ENCODE results near the gene SPSB2. TPM values are rescaled to one million over a fixed set of nuclear protein-coding genes. Genes with fewer than 3 reads are reported as not detected.

Gene SPSB2
- total and polyA plus RNA-seq, 9 of the 15 experiments (the other 6 are each of a cell fraction or from before 2014, with no cell fraction given) = 0.10 to 10.6 (median 1.9) TPM

DNA sequence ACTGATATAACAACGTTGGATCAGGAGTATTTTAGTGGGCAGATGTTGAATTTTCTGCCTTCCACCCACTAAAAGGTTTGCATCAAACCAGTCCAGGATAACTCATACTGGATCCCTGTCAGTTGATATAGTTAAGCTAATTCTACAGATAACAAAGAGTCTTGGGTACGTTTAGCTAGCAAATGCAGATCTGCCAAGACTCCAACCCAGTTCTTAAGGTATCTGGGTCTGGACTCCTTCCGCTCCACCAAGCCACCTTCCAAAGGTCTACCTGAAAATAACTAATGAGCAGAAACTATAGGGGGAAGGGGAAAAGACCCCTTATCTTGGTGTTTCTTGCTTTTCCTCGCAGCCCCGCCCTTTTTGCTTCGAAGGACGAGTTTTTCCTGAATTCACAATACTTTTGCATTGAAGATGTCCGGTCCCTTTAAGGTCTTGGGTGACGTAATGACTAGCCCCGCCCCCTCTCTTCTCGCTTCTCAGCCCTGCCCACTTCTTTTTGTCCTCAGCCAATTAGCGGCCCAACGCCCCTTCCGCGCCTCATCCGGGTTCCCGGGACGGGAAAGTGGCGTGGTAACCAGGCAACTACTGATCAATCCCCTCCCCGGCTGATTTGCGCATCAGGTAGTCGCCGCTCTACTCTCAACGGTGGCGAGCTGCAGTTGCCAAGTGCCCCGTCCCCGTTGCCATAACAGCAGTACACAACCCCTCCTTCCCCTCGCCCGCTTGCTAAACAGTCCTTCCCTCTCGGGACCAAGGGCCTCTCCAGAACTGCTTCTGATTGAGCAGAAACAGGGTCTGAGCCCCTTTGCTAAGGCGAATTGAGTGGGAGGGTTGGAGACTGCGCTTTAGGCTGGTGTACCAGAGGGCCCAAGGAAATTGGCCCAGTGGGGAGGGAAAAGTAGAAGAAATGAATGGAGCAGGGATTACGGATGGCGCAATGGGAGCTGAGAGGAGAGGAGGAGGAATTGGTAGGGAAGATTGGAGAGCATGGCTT is 31.5 kb upstream of the SPSB2 start, which contains the start of gene LRRC23 (continued):
- no peak for TF ChIP-seq IRF9 (tag; IDR thresholded peaks at IDR 0.05)
- TF ChIP-seq SP1 (CRISPR knock-in tag; IDR thresholded peaks at IDR 0.05) = peak; percentile 65; the same call in 1 of the 2 replicates
- TF ChIP-seq SRSF9 (IDR thresholded peaks at IDR 0.05; ENCODE audit: borderline replicate concordance, low read depth, low read length) = no peak
- TF ChIP-seq E4F1 (CRISPR knock-in tag; IDR thresholded peaks at IDR 0.05; ENCODE audit: borderline replicate concordance) = no peak
- TF ChIP-seq FIP1L1 (IDR thresholded peaks at IDR 0.05; ENCODE audit: low read depth, low read length, poor library complexity, severe bottlenecking) = no peak
- TF ChIP-seq SMARCA4 (IDR thresholded peaks at IDR 0.05) = no peak
- TF ChIP-seq MXI1 (IDR thresholded peaks at IDR 0.05; ENCODE audit: low read depth, low read length) = peak; percentile 70; the same call in 1 of the 2 replicates
- peak; percentile 73; the same call in 1 of the 2 replicates for TF ChIP-seq JUN (IDR thresholded peaks at IDR 0.05; ENCODE audit: borderline replicate concordance, low read depth, low read length)
- TF ChIP-seq JUN (CRISPR knock-in tag; IDR thresholded peaks at IDR 0.05; ENCODE audit: borderline replicate concordance) = no peak
- TF ChIP-seq SNRNP70 (optimal IDR thresholded peaks at IDR 0.05; ENCODE audit: low read depth, low read length) = no peak
- TF ChIP-seq E2F3 (CRISPR knock-in tag; IDR thresholded peaks at IDR 0.05) = no peak
- no peak for TF ChIP-seq MTA3 (IDR thresholded peaks at IDR 0.05; ENCODE audit: borderline replicate concordance)
- no peak for TF ChIP-seq HNRNPL (IDR thresholded peaks at IDR 0.05; ENCODE audit: low read depth, low read length)
- TF ChIP-seq MEF2D (tag; conservative IDR thresholded peaks at IDR 0.05; ENCODE audit: low read depth) = no peak
- TF ChIP-seq ZKSCAN8 (CRISPR knock-in tag; IDR thresholded peaks at IDR 0.05) = no peak
- no peak for TF ChIP-seq CREB3L1 (IDR thresholded peaks at IDR 0.05; ENCODE audit: borderline replicate concordance, low read depth)
- TF ChIP-seq PHB (CRISPR knock-in tag; IDR thresholded peaks at IDR 0.05) = no peak
- no peak for TF ChIP-seq SNIP1 (IDR thresholded peaks at IDR 0.05; ENCODE audit: low read depth)
- no peak for TF ChIP-seq GTF2E2 (tag; IDR thresholded peaks at IDR 0.05)

All from K562 (cell line).